Measurements from ENCODE around the gene FIGN. TPM values are rescaled to one million over a fixed set of nuclear protein-coding genes. Genes with fewer than 3 reads are reported as not detected.

The FIGN gene
- total and polyA plus RNA-seq, 2 of the 13 experiments (the other 11 are each of a cell fraction or from before 2014, with no cell fraction given) = 6.6 to 6.7 TPM

GRCh38 chr2:163736433-163737189 is 803 bp upstream of the FIGN start (continued):
- TF ChIP-seq ZNF75D (CRISPR knock-in tag; IDR thresholded peaks at IDR 0.05; ENCODE audit: borderline replicate concordance) (no peak), NFKBIZ (CRISPR knock-in tag; IDR thresholded peaks at IDR 0.05) (peak; percentile 5; the same call in 1 of the 2 replicates), ZNF138 (CRISPR knock-in tag; IDR thresholded peaks at IDR 0.05; ENCODE audit: low read depth) (0 out of 2 replicates have a peak, but pooled peaks have one; percentile 5), HOXA5 (CRISPR knock-in tag; IDR thresholded peaks at IDR 0.05) (no peak; the same call in 1 of the 2 replicates), DR1 (CRISPR knock-in tag; IDR thresholded peaks at IDR 0.05) (no peak; the same call in 1 of the 2 replicates), AHR (CRISPR knock-in tag; IDR thresholded peaks at IDR 0.05) (no peak), SALL1 (CRISPR knock-in tag; IDR thresholded peaks at IDR 0.05) (peak; percentile 43), ZNF879 (CRISPR knock-in tag; IDR thresholded peaks at IDR 0.05) (no peak), KLF13 (CRISPR knock-in tag; IDR thresholded peaks at IDR 0.05) (no peak), TEAD2 (CRISPR knock-in tag; IDR thresholded peaks at IDR 0.05) (no peak), FOXM1 (CRISPR knock-in tag; IDR thresholded peaks at IDR 0.05) (no peak), MEF2D (CRISPR knock-in tag; IDR thresholded peaks at IDR 0.05) (peak; percentile 58; the same call in 1 of the 2 replicates), KDM5B (CRISPR knock-in tag; IDR thresholded peaks at IDR 0.05; ENCODE audit: borderline replicate concordance) (peak; percentile 90; the same call in 1 of the 2 replicates), POLR2G (IDR thresholded peaks at IDR 0.05; ENCODE audit: low read depth, low read length) (peak; percentile 21; the same call in 1 of the 2 replicates), CENPT (CRISPR knock-in tag; IDR thresholded peaks at IDR 0.05; ENCODE audit: low read depth) (0 out of 2 replicates have a peak, but pooled peaks have one; percentile 38), MLLT10 (CRISPR knock-in tag; IDR thresholded peaks at IDR 0.05) (no peak), RARA (CRISPR knock-in tag; IDR thresholded peaks at IDR 0.05) (no peak), ZNF460 (CRISPR knock-in tag; IDR thresholded peaks at IDR 0.05; ENCODE audit: borderline replicate concordance) (no peak), PHF8 (CRISPR knock-in tag; IDR thresholded peaks at IDR 0.05) (peak; percentile 38), ZXDC (CRISPR knock-in tag; IDR thresholded peaks at IDR 0.05) (0 out of 2 replicates have a peak, but pooled peaks have one; percentile 67), CC2D1A (CRISPR knock-in tag; IDR thresholded peaks at IDR 0.05) (no peak), TFE3 (CRISPR knock-in tag; IDR thresholded peaks at IDR 0.05) (peak; percentile 22; the same call in 1 of the 2 replicates), ZNF614 (CRISPR knock-in tag; IDR thresholded peaks at IDR 0.05; ENCODE audit: borderline replicate concordance) (no peak), CTCF (CRISPR knock-in tag; IDR thresholded peaks at IDR 0.05) (peak; percentile 59), ZNF468 (CRISPR knock-in tag; IDR thresholded peaks at IDR 0.05) (0 out of 2 replicates have a peak, but pooled peaks have one; percentile 40)

Measured in HepG2 (cell line).